COLO668 (cell line): ENCODE data around the gene PLEKHG7.

Experiments used
- DNase-seq: peaks from one replicate; lab custom pipeline; 2025; ENCODE audit not compliant: unreplicated experiment; lab: John Stamatoyannopoulos, UW

Gene PLEKHG7

GRCh38 chr12:92794814-92795213 is 92.0 kb downstream of the PLEKHG7 start:
- DNase-seq = no peak

DNA sequence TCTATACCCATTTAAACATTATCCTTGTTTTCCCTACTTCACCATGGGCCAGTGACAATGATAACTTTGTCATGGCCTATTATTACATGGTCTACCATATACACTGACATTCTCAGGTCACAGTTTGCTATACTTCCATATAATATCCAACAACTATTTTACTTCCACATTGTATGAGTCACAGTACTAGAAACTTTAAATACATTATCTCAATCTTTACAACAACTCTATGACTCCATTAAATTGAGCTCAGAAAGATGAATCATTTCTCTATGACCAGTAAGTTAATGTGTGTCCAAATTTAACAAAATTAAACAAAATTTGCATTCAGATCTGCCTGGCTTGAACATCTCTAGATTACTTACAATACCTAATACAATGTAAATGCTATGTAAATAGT is 93.9 kb downstream of the PLEKHG7 start:
- no peak for DNase-seq

DNA sequence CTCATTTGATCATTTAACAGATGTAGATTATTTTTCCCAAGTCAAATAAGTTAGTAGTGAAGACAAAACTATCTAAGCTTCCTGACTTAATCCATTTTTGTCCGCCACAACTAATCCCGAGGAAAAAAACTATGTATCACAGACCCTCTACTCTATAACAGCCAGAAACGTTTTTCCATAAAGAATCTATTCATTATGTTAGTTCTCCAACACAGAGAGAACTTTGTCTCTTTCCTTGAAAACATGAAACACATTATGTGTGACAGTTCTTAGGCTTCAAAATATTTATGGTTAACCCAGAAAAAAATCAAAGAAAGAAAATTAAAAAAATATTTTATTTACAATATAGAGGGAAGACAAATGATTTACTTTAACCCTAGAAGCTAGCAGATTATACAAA is 100.1 kb downstream of the PLEKHG7 start:
- no peak for DNase-seq

DNA sequence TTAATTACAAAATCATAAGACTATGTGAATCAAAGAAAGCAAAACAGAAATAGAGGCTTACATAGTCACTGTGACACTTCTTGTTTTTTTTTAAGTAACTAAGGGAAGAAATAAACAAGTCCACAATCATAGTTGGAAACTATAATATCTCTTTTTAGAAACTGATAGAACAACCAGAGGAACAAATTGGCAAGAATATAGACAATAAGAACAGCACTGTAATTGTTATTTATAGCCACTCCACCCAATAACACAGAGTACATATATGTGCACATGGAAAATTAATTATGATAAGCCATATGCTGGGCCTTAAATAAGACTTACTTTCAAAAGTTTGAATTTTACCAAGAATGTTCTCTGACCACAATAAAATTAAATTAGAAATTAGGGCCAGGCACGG is 101.1 kb downstream of the PLEKHG7 start:
- no peak for DNase-seq

DNA sequence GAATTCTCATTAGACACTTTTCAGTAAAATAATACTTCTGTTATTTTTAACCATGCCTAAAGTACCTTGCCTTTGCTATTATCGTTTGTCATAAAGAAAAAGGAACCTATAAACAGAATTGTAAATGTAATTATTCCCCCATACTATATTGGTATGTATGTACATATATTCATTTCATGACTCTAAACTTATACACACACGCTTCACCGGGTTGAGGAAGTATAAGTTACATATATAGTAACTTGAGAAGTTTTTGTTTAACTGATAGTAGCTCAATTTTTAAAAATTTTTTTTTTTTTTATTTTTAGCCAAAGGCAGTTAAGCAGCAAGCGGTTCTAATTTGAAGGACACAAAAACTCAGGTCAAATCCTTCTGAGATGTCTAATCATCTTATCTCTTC is 107.6 kb downstream of the PLEKHG7 start:
- no peak for DNase-seq

GRCh38 chr12:92814584-92814983 is 111.8 kb downstream of the PLEKHG7 start:
- DNase-seq = no peak

DNA sequence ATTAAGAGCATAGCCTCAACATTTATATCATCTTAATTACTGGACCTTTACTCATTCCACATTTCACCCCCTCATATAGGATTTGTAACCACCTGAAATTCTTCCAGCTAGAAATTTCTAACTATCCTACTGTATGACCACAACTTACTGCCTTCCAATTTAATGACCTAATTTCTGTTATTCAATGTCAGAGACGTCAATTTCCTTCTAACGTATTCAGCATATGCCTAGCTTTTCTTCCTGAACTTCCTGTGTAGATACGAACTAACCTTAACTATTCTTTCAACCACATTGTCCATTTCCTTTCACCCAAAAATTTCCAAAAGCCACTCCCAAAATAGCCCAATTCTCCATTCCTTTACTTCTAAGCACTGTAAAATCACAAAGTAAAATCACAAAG is 118.4 kb downstream of the PLEKHG7 start:
- no peak for DNase-seq
